Measurements from ENCODE around the gene PGAM2.

The PGAM2 gene

DNA sequence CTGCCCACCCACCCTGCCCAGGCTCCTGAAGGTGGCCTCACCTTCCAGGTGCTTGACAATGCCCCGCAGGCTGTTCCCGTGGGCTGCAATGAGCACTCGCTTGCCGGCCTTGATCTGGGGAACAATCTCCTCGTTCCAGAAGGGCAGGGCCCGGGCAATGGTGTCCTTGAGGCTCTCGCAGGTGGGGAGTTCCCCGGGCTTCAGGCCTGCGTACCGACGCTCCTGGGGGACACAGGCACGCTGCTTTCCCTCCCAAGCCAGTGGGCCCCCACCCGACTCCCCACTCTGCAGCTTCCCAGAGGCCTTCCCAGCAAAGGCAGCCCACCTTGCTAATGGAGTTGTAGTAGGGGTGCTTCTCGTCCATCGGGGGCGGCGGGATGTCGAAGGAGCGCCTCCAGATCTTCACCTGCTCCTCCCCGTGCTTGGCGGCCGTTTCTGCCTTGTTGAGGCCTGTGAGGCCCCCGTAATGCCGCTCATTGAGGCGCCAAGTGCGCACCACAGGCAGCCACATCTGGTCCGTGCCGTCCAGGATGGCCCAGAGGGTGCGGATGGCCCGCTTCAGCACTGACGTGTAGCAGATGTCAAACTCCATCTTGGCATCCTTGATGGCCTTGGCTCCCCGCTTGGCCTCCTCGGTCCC lies 456 bp downstream of the PGAM2 start:
- DNase-seq (ENCODE audit: low read depth) = no peak

DNA sequence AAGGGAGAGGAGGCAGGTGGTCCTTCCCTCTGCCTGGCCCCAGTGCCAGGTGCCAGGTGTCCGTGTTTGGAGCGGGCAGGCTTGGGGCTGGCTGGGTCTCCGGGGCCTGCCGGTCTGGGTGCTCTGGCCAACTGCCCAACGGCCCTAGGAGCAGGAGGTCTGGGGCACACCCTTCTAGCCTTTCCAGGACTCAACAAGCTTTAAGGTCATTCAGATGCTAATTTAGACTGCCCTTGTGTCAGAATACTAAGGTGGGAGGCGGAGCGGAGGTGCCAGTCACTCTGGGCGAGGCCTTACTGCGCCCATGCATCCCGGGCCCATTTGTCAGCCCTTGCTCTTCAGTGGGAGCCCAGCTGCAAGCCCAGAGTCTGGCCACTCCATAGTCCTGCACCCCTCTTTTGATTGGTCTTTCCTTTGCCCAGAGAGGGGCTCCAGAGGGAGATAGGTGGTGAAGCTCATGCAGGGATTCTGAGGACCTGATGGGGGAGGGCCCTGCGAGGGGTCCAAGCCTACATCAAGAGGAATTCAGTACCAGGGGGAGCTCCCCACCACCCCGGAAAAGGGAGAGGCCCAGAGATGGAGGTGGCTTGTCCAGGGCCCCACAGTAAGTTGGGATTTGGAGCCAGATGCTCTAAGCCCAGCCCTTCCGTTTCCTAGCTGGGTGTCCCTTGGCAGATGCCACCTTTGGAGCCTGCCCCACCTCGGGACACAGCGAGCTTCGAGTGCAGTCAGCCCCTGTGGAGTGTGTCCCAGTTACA lies 1.3 kb downstream of the PGAM2 start:
- DNase-seq (ENCODE audit: low read depth) = no peak

DNA sequence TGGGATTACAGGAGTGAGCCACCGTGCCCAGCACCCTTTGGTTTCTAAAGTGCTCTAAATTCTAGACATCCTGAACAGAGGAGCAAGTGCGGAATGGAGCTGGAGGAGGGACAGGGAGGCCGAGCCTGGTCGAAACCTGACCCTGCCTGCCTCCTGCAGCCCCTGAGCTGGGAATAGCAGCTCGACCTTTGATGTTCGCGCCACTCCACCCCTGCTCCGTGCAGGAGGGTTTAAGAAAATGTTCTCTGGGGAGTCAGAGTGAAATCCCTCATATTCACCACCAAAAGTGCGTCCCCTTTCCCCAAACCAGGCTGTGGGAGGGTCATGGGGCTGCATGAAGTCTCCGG lies 1.8 kb downstream of the PGAM2 start:
- DNase-seq (ENCODE audit: low read depth) = no peak

DNA sequence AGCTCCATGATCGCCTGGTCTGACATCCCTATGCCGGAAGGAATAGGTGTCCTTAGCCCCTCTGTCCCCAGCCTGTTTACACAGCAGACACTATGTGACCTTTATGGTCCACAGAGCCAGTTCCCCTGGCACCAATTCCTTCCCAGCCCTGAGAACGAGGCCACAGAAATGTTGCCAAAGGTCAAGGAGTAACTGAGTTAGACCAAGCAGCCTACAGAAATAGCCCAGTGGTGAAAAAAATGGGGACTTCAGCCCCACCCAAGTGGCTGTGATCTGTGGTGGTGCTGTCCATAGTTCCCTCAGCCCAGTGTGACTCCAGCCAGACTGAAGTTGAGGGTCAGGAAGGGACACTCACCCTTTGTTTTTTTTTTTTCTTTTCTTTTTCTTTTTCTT lies 2.5 kb downstream of the PGAM2 start:
- DNase-seq (ENCODE audit: low read depth) = no peak

DNA sequence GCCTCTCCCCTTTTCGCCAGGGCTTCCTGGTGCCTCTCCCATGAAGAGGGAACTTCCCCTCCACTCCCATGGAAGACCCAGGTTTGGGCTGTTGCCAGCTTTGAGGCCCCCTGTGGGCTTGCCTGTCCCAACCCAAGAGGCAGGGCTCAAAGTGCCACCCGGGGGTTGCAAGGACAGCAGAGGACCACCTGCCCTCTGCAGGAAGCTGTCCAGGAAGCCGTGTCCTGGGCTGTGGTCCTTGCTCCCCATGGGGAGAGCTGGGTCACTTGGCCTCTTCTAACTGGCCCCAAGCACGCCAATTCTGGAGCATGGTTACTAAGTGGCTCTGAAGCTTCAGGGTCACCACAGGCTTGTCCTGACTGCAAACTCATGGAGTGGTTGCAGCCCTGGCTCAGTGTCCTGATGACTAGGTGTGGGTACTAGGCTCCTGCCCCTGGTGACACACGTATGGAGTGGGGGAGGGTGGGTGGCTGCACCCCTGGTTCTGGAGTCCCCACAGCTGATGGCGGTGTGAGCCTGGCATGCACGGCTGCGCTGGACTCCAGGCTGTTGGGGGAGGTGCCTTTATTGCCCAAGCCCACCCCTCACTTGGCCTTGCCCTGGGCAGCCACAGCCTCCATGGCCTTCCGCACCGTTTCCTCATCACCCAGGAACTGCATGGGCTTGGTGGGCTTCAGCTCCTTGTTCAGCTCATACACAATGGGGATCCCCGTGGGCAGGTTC lies 3.0 kb downstream of the PGAM2 start:
- DNase-seq (ENCODE audit: low read depth) = no peak

DNA sequence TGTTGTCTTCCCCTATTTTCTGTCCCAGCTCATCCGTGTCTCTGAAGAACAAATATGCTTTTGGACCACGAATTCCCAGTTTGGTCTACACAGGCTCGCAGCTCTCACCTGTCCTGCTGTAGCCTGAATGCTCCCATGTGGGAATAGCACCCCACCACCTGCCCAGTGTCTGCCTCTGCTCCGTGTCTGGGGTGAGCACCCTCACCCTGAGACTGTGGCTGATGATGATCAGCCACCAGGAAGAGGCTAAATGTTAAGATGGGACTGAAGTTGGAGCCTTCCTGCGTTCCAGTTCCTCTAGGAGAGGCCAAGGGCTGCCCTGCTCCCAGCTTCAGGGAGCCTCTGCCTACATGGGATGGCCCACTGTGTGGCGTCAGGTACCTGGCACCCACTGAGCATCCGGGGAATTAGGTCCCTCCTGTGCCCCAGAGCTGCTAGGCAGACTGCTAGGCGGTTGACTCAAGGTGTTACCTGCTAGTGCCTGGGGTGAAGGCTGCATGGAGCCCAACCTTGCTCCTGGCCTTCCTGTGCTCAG lies 3.7 kb downstream of the PGAM2 start:
- no peak for DNase-seq (ENCODE audit: low read depth)

DNA sequence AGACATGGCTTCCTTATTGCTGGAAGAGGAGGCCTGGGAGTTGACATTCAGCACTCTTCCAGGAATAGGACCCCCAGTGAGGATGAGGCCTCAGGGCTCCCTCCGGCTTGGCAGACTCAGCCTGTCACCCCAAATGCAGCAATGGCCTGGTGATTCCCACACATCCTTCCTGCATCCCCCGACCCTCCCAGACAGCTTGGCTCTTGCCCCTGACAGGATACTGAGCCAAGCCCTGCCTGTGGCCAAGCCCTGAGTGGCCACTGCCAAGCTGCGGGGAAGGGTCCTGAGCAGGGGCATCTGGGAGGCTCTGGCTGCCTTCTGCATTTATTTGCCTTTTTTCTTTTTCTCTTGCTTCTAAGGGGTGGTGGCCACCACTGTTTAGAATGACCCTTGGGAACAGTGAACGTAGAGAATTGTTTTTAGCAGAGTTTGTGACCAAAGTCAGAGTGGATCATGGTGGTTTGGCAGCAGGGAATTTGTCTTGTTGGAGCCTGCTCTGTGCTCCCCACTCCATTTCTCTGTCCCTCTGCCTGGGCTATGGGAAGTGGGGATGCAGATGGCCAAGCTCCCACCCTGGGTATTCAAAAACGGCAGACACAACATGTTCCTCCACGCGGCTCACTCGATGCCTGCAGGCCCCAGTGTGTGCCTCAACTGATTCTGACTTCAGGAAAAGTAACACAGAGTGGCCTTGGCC lies 4.3 kb downstream of the PGAM2 start:
- DNase-seq (ENCODE audit: low read depth) = no peak

DNA sequence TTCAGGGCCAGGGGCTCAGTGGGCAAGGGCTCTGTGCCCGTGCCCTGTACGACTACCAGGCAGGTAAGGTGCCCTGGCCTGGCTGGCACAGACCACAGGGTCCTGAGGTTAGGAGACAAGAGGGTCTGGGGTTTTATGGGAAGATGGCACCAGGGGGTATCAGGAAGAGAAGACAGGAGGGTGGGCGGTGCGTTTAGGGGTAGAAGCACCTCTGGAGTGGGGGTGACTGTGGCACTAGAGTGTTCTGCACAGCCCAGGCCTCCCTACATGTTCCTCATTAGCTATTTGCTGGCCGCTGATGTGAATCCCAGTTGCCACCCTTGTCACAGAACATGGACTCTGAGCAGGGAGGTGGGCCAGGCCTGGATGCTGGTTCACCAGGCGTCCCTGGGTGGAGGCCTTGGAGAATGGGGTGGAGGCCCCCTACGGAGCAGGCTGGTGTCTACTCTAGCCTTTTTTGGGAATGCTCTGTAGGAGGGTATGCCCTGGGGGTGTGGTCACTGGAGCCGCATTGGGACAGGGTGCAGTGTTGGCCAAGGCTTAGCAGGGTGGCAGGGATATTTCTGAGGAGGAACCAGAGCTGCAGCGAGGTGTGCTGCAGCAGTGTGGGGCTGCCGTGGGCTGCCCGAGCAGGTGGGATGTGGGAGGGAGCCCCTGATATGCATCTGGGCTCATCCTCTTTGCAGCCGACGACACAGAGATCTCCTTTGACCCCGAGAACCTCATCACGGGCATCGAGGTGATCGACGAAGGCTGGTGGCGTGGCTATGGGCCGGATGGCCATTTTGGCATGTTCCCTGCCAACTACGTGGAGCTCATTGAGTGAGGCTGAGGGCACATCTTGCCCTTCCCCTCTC lies 5.0 kb downstream of the PGAM2 start:
- DNase-seq (ENCODE audit: low read depth) = no peak

DNA sequence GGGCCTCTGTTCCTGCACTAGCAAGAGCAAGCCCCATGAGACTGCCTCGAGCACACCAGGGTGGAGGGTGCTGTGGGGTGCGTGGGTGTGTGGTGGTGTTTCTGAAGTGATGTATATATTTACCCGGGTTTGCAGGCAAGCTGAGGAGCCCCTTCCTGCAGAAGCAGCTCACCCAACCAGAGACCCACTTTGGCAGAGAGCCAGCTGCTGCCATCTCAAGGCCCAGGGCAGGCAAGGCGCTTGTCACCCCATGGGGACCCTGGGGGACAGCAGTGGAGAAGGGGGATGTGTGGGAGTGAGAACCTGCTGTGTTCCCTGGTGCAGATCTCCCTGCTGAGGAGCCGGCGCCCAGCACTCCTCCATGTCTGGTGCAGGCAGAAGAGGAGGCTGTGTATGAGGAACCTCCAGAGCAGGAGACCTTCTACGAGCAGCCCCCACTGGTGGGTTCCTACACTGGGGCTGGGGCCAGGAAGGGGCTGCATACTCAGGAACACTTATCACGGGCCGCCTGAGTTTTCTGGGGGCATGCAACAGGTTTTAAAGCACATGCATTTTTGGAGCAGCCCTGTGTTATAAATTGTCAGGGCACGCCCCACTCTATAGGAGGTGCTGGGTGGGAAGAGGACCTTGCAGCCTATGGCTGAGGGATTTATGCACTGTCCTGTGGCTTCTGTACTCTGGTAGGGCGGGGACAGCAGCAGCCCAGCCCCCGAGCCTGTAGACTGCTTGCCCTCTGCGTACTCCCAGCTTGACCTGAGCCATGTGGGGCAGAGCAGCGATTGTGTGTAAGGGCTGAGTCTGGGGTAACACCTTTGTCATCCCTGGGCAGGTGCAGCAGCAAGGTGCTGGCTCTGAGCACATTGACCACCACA lies 5.9 kb downstream of the PGAM2 start:
- DNase-seq (ENCODE audit: low read depth) = no peak

DNA sequence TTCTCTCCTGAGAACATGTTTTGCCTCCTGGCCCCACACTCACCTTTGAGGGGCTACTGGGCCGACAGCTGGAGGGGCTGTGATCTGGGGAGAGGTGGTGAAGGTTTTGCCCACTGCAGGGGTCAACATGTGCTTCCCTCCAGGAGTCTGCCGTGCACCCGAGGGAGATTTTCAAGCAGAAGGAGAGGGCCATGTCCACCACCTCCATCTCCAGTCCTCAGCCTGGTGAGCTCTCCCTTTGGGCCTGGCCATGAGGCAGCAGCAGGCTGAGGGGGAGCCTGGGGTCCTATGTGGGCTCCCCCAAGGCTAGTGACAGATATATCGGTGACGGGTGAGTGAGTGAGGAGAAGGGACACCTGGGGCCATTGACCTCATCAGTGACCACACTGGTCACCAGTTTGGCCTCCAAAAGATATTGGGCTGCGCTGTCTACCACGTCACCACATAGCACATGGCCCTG lies 6.6 kb downstream of the PGAM2 start:
- DNase-seq (ENCODE audit: low read depth) = no peak

DNA sequence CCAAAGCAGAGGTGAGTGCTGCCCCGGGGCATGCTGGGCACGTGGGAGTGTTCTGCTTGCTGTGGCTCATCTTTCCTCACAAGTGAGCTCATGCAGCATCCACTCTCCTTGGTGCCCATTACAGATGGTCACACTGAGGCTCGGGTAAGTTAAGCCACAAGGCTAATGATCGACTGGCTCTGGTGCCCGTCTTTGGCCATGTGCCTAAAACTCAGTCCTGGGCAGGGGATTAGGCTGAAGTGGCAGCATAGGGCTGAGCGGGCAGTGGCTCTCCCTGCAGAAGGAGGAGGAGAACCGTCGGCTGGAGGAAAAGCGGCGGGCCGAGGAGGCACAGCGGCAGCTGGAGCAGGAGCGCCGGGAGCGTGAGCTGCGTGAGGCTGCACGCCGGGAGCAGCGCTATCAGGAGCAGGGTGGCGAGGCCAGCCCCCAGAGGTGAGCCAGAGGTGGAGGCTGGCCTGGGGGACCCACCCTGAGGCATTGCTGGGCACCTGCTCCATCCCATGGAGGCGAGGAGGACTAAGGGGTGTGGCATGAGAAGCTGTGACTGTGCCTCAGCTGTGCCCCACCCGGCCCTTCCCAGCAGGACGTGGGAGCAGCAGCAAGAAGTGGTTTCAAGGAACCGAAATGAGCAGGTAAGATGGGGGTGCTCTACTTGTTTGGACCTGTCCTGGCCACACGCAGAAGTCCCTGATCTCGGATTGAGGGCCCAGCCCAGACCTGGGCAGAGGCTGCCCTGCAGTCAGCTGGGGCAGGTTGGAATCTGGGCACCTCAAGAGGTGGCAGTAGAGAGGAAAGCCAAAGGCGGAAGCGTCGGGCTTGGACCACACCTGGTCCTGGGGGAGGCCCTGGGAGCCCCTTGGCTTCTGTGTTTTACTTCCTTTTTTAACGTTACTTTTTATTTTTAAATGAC lies 7.3 kb downstream of the PGAM2 start:
- no peak for DNase-seq (ENCODE audit: low read depth)

DNA sequence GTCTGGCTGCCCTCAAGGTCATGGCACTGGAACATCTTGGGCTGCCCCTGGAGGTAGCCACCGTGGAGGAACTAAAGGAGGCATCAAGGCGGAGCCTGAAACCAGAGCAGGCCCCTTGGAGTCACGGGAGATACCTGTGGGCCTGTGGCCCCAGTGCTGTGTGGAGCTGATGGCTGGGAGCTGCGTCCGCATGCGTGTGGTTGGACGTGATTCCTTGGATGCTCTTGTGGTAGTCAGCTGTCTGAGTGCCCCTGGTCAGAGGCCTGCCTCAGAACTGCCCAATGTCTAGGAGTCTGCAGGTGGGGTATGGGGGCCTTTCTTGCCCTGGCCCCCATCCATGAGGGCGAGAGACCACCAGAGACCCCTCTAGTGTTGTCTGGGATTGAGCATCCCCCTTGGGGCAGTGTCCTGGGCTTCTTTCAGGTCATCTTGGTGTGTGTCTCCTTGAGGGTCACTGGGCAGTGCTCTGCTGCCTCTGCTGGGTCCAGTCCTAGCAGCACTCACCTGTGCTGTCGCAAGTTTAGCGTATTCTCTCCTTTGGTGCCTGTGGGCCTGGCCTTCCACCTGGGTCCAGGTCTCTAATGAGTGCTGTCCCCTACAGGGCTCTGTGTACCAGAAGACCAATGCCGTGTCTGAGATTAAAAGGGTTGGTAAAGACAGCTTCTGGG lies 8.1 kb downstream of the PGAM2 start:
- no peak for DNase-seq (ENCODE audit: low read depth)

DNA sequence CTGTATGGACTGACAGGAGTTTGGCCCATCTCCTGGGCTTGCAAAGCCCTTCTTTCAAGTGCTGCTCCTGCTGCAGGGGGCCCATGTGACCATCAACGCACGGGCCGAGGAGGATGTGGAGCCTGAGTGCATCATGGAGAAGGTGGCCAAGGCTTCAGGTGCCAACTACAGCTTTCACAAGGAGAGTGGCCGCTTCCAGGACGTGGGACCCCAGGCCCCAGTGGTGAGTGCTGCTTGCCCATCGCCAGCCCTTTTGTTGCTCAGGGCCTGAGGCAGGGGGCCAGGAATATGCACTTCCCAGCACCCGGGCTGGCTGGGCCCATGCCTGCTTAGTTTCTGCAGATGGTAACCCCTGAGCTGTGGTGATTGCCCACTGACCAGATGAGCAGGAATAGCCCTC lies 8.7 kb downstream of the PGAM2 start:
- no peak for DNase-seq (ENCODE audit: low read depth)

DNA sequence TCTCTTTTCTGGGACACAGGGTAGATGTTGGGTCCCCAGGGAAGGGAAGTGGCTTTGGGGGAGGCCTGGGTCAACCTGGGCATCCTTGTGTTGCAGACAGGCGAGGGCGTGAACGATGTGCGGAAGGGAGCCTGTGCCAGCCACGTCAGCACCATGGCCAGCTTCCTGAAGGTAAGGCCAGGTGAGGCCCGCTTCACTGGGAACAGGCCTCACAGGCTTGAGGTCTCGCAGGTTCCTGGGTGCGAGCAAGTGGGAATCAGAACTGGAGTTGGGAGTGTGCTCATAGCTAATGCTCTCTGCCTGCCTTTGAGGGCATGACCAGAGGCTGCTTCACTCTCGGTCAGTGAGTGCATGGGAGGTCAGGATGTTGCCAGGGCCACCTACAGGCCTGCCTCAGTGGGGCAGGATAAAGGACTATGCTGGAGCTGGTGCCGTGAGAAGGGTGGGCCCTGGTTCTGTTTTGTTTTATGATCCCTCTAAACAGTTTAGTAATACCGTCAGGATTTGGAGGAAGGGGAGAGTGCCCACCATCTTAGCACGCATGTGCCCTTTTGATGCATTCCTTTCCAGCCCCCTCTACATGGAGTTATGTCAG lies 12.5 kb downstream of the PGAM2 start:
- DNase-seq (ENCODE audit: low read depth) = no peak

DNA sequence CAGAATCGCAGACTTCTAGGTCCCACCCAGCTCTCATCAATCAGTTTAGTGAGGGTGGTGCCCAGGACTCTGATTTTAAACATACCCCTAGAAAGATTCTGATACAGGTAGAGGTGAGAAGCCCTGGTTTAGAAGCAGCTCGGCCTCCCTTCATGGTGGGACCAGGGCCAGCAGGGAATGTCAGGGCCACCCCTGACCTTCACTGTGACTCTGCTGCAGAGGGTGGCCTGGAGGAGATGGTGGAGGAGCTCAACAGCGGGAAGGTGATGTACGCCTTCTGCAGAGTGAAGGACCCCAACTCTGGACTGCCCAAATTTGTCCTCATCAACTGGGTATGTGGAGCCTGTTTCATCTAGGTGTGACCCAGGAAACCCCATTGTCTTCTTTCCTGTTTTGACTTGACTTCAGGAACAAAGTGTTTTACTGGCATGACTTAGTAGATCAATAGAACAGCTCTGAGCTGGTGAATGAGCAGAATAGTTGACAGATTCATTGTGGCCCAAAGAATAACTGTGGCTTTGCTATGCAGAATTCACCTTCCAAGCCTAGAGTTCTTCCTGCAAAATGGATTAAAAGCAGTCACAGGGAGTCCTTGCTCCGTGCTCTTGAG lies 13.7 kb downstream of the PGAM2 start:
- DNase-seq (ENCODE audit: low read depth) = no peak

DNA sequence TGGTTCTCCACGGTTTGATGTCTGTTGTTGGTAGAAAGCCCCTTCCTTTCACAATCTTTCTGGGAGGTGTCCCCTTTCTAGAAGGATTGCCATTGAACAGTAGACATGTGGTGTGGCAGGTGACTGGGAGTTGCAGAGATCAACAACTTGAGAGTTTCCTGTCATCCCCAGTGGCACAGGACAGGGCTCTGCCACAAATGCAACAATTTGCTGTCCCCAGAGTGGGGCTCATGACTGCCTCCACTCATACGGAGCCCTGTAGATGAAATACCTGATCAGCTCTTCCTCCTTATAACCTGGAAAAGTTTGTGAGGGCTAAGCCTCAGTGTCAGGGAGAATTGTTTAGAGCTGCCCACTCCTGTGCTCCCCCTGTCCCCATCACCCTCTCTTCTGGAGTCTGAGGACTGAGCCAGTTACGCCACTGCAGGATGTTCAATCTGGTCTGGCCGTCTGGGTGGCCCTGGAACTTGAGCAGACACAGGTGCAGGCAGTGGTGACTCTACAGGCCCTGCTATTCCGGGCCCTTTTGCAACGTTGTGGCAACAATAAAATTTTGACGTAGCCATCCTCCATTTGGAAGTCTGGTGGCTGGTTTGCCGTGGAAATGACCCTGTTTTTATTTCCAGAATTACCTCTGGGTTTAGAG lies 14.3 kb downstream of the PGAM2 start:
- DNase-seq (ENCODE audit: low read depth) = no peak

DNA sequence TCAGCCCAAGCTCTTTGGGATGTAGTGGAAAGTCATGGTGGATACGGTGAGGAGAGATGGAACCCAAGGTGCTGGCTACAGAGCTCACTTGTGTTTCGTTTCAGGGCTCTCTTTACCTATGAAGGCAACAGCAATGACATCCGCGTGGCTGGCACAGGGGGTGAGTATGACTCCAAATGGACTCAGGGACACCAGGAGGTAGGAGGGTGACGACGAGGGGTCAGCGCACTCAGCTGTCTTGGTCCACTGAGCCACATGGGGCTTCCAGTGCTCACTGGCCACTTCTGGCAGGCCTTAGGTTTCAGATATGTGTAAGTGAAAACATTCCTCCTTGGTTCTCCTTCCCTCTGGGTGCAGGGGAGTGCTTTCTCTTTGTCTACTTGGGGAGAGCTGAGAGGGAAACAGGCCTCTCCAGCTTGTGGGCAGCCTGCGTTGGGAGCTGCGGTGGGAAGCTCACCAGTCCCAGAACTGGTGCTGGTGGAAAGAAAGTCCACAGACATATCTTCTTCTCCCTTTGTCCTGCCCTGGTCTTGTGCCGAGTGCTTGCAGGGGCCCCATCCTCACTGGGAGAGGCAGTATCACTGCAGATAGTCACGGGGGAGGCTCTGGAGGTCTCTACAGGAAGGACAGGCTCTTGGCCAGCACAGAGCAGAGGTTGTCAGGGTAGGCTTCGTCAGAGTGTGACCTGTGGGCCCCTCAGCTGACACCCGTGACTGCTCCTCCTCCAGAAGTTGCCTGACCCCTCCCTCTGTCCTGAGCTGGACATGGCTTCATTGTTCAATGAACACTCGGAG lies 15.0 kb downstream of the PGAM2 start:
- DNase-seq (ENCODE audit: low read depth) = no peak
